Peyer's patch (tissue), 4 donors: ENCODE data around the gene TMED8.
A peak's percentile ranks its signal among the peaks of the same experiment; 100 is the strongest.

Source experiments
- POLR2A ChIP-seq, 2 donors: fragments of 450-650 bp; IDR thresholded peaks; one replicate each; pipeline ENCODE4 v1.5.1; 2017; ENCODE audit warnings: antibody characterized with exemption in 2 of 2, mild to moderate bottlenecking in 2 of 2, moderate library complexity in 2 of 2
- TF ChIP-seq, protein P1 (sequence below), 6 experiments: fragments of 450-650 bp in 4 of 6; fragments of 200-600 bp in 2 of 6; sonication (generic) in 1 of 6; IDR thresholded peaks; one replicate each; pipeline ENCODE4 v1.5.1; 2017 to 2019; ENCODE audit warnings: antibody characterized with exemption in 6 of 6, mild to moderate bottlenecking in 3 of 6, moderate library complexity in 1 of 6

DNA sequence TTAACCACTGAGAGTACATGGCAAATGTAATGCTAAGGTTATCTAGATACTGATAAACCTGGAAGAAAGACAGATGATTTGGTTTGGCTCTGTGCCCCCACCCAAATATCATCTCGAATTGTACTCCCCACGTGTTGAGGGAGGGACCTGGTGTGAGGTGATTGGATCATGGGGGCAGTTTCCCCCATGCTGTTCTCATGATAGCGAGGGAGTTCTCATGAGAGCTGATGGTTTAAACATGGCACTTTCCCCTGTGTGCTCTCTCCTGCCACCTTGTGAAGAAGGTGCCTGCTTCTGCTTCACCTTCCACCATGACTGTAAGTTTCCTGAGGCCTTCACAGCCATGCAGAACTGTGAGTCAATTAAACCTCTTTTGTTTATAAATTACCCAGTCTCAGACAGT, 32.2 kb upstream of the TMED8 start:
- TF ChIP-seq POLR2A (IDR thresholded peaks at IDR 0.05), result no peak
- TF ChIP-seq, protein P1, sequence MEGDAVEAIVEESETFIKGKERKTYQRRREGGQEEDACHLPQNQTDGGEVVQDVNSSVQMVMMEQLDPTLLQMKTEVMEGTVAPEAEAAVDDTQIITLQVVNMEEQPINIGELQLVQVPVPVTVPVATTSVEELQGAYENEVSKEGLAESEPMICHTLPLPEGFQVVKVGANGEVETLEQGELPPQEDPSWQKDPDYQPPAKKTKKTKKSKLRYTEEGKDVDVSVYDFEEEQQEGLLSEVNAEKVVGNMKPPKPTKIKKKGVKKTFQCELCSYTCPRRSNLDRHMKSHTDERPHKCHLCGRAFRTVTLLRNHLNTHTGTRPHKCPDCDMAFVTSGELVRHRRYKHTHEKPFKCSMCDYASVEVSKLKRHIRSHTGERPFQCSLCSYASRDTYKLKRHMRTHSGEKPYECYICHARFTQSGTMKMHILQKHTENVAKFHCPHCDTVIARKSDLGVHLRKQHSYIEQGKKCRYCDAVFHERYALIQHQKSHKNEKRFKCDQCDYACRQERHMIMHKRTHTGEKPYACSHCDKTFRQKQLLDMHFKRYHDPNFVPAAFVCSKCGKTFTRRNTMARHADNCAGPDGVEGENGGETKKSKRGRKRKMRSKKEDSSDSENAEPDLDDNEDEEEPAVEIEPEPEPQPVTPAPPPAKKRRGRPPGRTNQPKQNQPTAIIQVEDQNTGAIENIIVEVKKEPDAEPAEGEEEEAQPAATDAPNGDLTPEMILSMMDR (IDR thresholded peaks at IDR 0.05), result peak in 4 of 6 experiments; percentile 6 to 48 (median 33)
